ENCODE results near the gene AUTS2. TPM values are rescaled to one million over a fixed set of nuclear protein-coding genes. Genes with fewer than 3 reads are reported as not detected.

The AUTS2 gene
- total RNA-seq, 6 experiments from 2014 or later = 10.4 to 32.0 (median 19.3) TPM

DNA sequence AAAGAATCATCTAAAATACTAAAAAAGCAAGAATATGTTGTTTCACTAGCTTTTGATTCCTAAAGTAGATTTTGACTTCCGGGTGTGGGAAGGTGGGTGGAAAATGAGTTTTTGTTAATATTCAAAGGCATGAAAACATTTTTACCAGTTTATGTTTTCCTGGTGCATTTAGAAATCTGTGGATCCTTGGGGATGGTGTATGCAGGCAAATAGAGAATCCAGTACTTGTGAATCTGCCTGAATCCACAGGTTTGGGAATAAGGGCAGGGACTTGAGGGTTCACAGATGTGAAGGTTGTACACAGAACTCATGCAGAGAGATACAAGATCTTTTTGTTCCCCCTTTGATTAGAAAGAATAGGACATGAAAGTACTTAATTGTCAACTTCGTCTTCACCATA is 22.4 kb downstream of the AUTS2 start:
- DNase-seq (no peak), ATAC-seq (no peak)
- intact Hi-C loops (cut with DNase I) = no loop called here
- no peak overlapping the region for H3K4me3 ChIP-seq
- TF ChIP-seq CTCF (IDR thresholded peaks at IDR 0.05) (no peak), POLR2A (IDR thresholded peaks at IDR 0.05) (no peak)
- H3K9me3 ChIP-seq = no peaks in the 10 kb centered on the region
- no peaks in the 10 kb centered on the region for H3K4me1 ChIP-seq
- H3K27ac ChIP-seq = no peak overlapping the region
- no peaks in the 10 kb centered on the region for H3K36me3 ChIP-seq
- WGBS (ENCODE audit: insufficient coverage, low coverage, low lambda C conversion rate, missing lambda C conversion rate) = 96% methylated on average over 2 of the region's 2 CpGs
- H3K27me3 ChIP-seq = no peaks in the 10 kb centered on the region

DNA sequence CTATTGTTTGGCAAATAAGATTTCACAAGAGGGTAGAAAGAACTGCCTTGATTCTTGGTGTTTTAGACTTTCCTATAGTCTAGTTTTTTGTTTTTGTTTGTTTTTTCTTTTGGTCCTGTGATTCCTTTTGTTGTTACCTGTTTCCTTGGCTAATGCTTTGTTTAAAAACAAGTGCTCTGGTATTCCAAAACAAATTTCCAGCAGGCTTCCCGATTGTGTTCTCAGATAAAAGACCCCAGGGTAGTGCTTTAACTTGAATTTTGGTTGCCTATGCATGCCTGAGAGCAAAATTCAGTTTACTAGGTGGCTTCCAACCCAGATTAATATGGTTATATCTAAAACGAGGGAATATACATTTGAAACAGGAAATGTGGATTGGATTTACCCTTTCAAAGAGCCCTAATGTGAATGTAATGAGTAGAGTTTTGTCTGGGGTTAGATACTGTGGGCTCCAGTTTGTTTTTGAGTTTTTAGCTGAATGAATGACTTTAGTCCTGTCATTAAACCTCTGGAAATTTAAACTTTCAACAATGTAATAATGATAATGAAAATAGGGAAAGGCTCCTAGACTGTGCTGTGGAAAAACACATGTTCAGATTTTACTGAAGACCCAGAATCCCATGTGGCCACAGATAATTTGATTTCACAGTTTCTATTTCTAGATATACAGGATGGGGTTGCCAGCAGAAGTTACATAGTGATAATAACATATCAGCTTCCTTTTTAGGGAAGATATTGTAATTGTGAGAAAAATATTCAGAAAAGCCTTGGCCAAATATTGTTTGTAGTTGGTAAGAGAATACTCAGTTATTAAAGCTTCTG is 23.9 kb downstream of the AUTS2 start:
- 39% methylated on average over 2 of the region's 2 CpGs for WGBS (ENCODE audit: insufficient coverage, low coverage, low lambda C conversion rate, missing lambda C conversion rate)
- intact Hi-C loops (cut with DNase I) = no loop called here
- TF ChIP-seq POLR2A (IDR thresholded peaks at IDR 0.05) (no peak), CTCF (IDR thresholded peaks at IDR 0.05) (no peak)
- Histone ChIP-seq H3K27me3 (no peaks in the 10 kb centered on the region), H3K9me3 (no peaks in the 10 kb centered on the region), H3K27ac (no peak overlapping the region), H3K36me3 (no peaks in the 10 kb centered on the region), H3K4me1 (no peaks in the 10 kb centered on the region), H3K4me3 (no peak overlapping the region)
- ATAC-seq (peak in 2 of 4 donors; percentile 24 to 36), DNase-seq (no peak)

DNA sequence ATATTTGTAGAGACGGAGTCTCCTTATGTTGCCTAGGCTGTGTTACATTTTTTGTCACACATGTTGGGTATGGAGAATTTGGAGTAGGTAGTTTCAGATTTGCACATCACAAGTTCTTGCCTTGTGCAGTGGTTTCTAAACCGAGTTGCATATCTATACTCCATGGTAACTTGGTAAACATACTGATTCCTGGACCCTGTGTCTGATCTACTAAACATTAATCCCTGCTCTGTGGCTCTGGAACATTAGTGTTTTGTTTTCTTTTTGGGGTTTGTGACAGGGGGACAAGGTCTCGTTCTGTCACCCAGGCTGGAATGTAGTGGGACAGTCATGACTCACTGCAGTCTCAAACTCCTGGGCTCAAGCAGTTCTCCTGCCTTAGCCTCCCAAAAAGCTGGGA is 24.7 kb downstream of the AUTS2 start:
- no peak overlapping the region for H3K4me3 ChIP-seq
- DNase-seq (no peak), ATAC-seq (peak in 3 of 4 donors; percentile 43 to 82 (median 50))
- H3K36me3 ChIP-seq = no peaks in the 10 kb centered on the region
- H3K4me1 ChIP-seq = no peaks in the 10 kb centered on the region
- WGBS (ENCODE audit: insufficient coverage, low coverage, low lambda C conversion rate, missing lambda C conversion rate) = 40% methylated on average over 3 of the region's 3 CpGs
- TF ChIP-seq POLR2A (IDR thresholded peaks at IDR 0.05) (no peak), CTCF (IDR thresholded peaks at IDR 0.05) (no peak)
- intact Hi-C loops (cut with DNase I) = no loop called here
- H3K27me3 ChIP-seq = no peaks in the 10 kb centered on the region
- no peaks in the 10 kb centered on the region for H3K9me3 ChIP-seq
- no peak overlapping the region for H3K27ac ChIP-seq

GRCh38 chr7:69624435-69625230 is 26.4 kb downstream of the AUTS2 start:
- 72% methylated on average over 6 of the region's 8 CpGs for WGBS (ENCODE audit: insufficient coverage, low coverage, low lambda C conversion rate, missing lambda C conversion rate)
- TF ChIP-seq CTCF (IDR thresholded peaks at IDR 0.05) (no peak), POLR2A (IDR thresholded peaks at IDR 0.05) (no peak)
- ATAC-seq = no peak
- intact Hi-C loops (cut with DNase I) = no loop called here
- Histone ChIP-seq H3K27me3 (no peaks in the 10 kb centered on the region), H3K27ac (no peak overlapping the region), H3K4me1 (no peaks in the 10 kb centered on the region), H3K36me3 (no peaks in the 10 kb centered on the region), H3K9me3 (no peaks in the 10 kb centered on the region), H3K4me3 (no peak overlapping the region)
- DNase-seq = no peak
